GM12801 (cell line): ENCODE results near the gene AGBL4.

Source experiments
- TF ChIP-seq, protein P1 (sequence below): IDR thresholded peaks from one replicate; pipeline ENCODE4 v1.5.1; 2011; ENCODE audit warnings: control low read depth; ENCODE audit not compliant: insufficient read length; ENCODE audit errors: extremely low read depth

Gene AGBL4

DNA sequence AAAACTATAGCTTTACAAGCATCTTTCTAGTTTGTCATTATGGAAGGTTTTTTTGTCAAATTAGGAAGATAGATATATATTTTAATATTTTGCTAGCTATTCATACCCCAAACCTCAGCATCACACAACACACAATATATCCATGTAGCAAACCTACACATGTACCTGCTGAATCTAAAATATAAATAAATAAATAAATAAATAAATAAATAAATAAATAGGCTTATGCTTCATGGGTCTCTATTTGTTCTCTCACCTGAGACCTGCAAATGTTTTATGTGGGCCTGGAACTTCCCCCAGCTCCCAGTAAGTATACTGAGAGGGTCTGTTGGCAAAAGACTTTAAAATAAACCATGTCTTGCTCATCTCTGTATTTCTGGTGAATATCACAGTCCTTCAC lies 1099.7 kb downstream of the AGBL4 start:
- TF ChIP-seq, protein P1, sequence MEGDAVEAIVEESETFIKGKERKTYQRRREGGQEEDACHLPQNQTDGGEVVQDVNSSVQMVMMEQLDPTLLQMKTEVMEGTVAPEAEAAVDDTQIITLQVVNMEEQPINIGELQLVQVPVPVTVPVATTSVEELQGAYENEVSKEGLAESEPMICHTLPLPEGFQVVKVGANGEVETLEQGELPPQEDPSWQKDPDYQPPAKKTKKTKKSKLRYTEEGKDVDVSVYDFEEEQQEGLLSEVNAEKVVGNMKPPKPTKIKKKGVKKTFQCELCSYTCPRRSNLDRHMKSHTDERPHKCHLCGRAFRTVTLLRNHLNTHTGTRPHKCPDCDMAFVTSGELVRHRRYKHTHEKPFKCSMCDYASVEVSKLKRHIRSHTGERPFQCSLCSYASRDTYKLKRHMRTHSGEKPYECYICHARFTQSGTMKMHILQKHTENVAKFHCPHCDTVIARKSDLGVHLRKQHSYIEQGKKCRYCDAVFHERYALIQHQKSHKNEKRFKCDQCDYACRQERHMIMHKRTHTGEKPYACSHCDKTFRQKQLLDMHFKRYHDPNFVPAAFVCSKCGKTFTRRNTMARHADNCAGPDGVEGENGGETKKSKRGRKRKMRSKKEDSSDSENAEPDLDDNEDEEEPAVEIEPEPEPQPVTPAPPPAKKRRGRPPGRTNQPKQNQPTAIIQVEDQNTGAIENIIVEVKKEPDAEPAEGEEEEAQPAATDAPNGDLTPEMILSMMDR = no peak

DNA sequence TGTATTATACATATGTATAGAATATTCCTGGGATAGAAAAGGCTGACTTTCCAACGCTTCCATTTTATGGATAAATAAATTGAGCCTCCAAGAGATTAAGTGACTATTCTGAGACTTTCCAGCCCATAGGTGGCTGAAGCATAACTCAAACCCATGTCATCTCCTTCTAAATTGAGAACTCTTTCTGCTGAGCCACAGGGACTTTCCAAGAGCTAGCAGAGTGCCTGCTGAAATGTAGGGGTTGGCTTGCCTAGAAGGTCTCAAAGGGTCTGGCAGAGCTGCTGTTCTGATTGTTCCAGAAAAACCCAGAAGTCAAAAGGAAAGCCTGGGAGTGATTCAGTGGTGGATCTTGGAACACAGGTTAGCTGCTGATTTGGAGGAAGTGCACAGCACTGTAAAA lies 1100.6 kb downstream of the AGBL4 start:
- TF ChIP-seq, protein P1 = no peak

DNA sequence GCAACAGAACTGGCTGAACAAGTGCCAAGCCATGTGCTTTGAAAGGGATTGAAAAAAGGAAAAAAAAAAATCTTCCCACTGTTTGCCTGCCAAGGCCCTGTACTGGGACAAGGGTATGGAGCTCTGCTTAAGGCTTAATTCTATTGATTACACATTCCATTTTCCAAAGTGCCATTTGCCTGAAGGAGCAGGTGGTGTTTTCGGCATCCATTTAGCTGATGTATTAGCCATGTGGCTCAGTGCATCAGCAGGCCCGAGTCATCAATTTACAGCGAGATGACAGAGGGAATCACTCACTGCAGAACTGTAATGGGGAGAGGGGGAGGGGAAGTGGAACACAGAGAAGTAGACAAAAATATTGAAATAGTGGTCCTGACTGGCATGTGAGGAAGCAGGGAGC lies 1102.9 kb downstream of the AGBL4 start:
- TF ChIP-seq, protein P1 = no peak

DNA sequence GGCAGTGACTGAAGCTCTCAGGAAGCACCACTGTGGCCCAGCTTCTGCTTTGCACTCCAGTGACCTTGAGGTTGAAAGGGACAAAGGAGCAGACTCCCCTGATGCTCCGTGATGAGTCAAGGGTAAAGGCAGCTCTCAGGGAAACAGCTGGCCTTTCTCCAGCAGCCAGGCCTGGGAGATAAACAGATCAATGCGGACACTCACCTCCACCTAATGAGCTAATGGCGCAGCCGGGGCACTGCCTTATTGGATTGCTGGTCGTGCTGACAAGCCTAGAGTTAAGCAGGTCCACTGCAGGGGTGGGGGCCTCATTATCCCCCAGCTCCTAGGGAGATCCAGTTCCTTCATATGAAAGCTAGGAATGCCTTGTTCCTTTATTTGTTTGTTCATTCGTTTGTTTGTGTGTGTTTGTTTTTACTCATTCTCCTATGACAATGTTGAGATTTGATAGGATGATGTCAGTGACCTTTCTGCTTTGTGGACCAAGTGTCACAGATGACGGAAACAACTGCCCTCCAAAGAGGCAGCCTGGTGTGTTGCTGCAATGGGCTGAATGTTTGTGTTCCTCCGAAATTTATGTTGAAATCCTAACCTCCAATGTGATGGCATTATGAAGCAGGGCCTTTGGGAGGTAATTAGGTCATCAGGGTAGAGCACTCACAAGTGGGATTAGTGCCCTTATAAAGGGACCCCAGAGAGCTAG lies 1105.7 kb downstream of the AGBL4 start:
- TF ChIP-seq, protein P1 = no peak

DNA sequence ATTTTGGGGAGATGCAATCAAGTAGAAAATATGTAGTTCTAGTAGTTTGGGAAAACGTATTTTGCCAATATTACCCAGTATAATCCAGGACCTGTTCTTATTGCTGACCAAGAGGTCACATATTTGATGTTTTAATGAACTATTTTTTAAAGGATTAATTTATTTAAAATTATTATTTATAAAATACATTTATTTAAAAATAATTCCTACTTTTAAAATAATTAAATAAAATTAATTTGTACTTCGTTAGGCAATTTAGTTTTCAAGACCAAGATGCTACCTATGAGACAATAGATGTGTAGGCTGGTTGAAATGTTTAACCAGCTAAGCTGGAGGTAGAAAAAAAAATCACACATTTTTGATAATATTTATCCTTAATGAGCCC lies 1106.7 kb downstream of the AGBL4 start:
- TF ChIP-seq, protein P1 = no peak

DNA sequence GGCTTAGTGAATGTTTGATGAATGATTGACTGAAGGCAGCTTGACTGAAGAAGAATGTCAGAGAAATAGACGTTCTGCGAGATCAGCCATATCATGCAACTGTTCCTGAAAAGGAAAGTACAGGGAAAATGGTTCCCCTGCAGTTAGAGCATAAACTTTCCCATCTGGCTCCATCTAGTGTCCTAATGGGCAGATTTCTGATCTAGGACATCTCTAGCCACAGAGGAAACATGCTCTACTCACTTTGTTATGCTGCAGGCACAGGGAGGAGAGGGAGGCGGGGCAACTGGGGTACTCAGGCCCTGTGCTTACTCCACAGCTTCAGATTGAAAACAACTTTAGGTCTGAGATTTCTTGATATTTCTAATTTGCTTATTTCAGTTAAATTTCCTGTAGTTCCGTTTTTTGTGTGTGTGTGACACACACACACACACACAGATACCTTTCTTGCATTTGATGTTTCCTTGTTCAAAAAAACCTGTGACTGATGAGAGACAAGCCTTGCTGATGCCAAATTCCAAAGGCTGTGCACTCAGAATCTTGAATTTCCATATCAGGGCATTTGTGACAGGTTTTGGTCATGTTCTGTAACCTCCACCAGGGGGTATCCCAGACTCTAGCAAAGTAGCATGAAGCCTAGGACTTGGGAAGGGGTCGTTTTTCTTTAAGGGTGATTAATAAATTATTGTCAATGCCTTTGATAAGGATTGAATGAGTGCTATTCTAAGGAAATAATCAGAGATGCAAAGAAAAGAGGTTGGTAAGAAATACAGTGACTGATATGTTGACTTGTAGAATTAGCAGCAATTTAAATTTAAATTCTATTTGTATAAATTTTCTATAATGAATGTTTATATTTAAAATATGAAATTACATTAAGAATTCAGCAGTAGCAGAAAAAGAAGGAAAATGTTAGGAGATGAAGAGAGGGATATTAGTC lies 1107.4 kb downstream of the AGBL4 start:
- TF ChIP-seq, protein P1 = no peak

DNA sequence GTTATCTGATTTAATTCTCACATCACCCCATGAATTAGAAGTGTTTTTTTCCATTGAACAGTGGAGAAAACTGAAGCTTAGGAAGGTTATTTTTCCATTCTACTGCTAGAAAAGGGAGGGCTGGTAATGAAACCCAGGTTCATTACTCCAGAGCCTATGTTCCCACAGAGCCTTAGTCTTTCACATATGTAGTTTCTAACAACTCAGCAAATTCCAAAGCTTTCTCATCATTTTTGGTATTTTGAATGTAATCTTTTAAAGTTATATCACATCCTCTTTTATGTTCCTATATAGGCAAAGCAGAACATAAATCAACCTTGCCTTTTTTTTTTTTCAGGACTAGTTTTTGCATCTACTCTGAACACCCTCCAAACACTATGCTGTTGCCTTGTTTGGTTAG lies 1115.1 kb downstream of the AGBL4 start:
- TF ChIP-seq, protein P1 = no peak
